Effector memory CD4-positive, alpha-beta T cell (primary cell): Measurements from ENCODE around the gene PKIB.

Experiments
- DNase-seq, 3 donors: peaks; one replicate each; pipeline ENCODE4 v3.0.0-alpha.2; 2020
- H3K27ac ChIP-seq: 2 replicates; pipeline ENCODE4 v1.7.0; 2013; ENCODE audit warnings: mild to moderate bottlenecking, low read length, moderate library complexity; ENCODE audit not compliant: insufficient read depth, poor library complexity, severe bottlenecking
- H3K27me3 ChIP-seq: replicated peaks from 2 replicates; pipeline ENCODE4 v1.7.0; 2013; ENCODE audit warnings: mild to moderate bottlenecking, low read length; ENCODE audit not compliant: insufficient read depth, control insufficient read depth, poor library complexity, severe bottlenecking
- H3K36me3 ChIP-seq: 2 replicates; pipeline ENCODE4 v1.7.0; 2013; ENCODE audit warnings: mild to moderate bottlenecking, low read length, moderate library complexity; ENCODE audit not compliant: control insufficient read depth, insufficient read depth
- H3K4me1 ChIP-seq: 2 replicates; pipeline ENCODE4 v1.7.0; 2013; ENCODE audit warnings: low read length, mild to moderate bottlenecking; ENCODE audit not compliant: control insufficient read depth, insufficient read depth, poor library complexity, severe bottlenecking
- H3K4me3 ChIP-seq: 2 replicates; pipeline ENCODE4 v1.7.0; 2013; ENCODE audit warnings: low read length, low read depth, mild to moderate bottlenecking; ENCODE audit not compliant: insufficient read depth, poor library complexity, severe bottlenecking
- H3K9me3 ChIP-seq: 2 replicates; pipeline ENCODE4 v1.7.0; 2013; ENCODE audit warnings: mild to moderate bottlenecking, low read length, moderate library complexity; ENCODE audit not compliant: control insufficient read depth

Gene PKIB

DNA sequence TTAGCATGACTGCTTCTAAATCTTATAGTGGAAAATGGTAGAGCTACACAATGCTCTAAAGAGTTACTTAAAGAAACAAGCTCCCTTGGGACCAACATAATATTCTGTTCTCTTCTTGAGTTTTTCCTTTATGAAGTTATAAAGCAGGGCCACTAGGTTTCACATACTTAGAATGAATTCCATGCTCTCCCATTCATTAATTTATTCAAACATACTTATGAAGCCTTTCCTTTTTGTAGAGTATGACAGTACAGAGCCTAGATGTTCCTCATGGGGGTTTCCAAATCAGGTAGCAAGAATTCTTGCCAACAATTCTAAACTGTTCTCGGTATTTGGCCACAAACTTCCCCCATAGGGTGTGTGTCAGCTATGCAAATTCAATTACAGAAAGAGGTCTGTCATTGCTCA lies 148.7 kb downstream of the PKIB start:
- H3K4me1 ChIP-seq: no peaks in the 10 kb centered on the region
- DNase-seq: no peak
- no peak overlapping the region for H3K4me3 ChIP-seq
- no peak overlapping the region for H3K27ac ChIP-seq
- H3K36me3 ChIP-seq: no peaks in the 10 kb centered on the region
- no peaks in the 10 kb centered on the region for H3K9me3 ChIP-seq
- H3K27me3 ChIP-seq: no peaks in the 10 kb centered on the region

DNA sequence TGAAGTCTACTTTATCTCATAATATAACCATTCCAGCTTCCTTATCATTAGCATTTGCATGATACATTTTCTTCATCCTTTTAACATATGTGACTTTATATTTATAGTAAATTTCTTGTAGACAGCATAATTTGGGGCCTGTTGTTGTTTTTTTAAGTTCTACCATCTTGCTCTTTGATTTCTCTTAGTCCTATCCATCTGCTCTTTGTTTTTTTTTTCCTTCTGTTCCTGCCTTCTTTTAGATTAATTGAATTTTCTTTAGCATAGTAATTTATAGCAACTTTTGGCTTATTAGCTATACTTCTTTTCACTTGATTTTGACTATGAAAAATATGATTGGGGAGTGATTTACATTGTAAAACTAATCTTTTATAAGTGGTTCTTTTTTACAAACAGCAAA lies 150.1 kb downstream of the PKIB start:
- Histone ChIP-seq H3K36me3 (no peaks in the 10 kb centered on the region), H3K4me1 (no peaks in the 10 kb centered on the region), H3K27ac (no peak overlapping the region), H3K9me3 (no peaks in the 10 kb centered on the region), H3K4me3 (no peak overlapping the region), H3K27me3 (no peaks in the 10 kb centered on the region)
- DNase-seq: no peak

DNA sequence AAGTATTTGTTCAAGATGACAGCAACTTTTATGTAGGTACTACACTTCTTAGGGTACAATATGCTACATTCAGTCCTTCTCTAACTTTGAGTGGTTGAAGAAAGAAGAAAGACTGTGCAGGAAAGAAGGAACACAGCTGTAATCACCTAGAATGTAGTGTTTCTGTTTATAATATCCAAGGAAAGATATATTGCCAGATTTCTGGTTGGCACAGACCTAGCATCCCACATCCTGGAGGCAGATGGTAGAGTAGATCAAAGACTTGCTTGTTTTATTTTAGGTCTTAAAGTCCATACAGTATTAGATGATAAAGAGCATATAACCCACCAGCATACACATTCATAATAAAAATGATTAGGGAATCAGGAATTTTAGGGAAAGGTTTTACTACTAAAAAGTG lies 156.1 kb downstream of the PKIB start:
- H3K27ac ChIP-seq: no peak overlapping the region
- no peak overlapping the region for H3K4me3 ChIP-seq
- no peak for DNase-seq
- no peaks in the 10 kb centered on the region for H3K27me3 ChIP-seq
- H3K36me3 ChIP-seq: no peaks in the 10 kb centered on the region
- no peaks in the 10 kb centered on the region for H3K4me1 ChIP-seq
- no peaks in the 10 kb centered on the region for H3K9me3 ChIP-seq

DNA sequence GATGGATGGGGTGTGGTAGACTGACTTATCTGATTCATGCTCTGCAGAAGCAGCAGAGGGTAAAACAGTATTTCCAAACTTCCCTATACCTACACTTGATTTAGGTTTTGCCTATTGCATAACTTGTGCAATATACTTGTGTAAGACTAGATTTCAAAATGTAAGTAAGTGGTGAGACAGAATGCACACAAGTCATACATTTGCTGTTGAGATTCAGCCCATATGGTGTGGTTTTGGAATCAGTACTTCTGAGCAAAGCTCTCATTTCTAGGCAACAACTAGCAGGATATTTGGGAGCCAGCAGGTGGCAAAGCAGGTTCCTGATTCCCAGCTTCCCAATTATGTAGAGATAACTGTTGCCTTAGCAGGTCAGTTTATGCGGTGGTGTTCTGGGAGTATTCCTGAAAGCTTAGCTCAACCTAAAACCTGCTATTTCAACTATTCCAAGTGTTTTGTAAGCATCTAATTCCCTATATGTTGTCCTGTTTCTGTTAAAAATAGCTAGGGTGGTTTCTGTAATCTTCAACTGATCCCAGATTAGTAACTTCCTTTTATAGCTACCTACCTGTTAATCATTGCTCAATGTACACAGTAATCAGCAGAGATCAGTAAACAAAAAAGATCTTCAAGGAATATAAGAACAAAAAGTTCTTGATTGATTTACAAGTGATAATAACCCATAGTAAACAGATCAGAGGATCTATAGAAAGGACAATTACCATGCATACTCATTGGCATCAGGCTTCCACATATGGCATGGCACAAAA lies 160.8 kb downstream of the PKIB start:
- H3K27ac ChIP-seq: no peak overlapping the region

DNA sequence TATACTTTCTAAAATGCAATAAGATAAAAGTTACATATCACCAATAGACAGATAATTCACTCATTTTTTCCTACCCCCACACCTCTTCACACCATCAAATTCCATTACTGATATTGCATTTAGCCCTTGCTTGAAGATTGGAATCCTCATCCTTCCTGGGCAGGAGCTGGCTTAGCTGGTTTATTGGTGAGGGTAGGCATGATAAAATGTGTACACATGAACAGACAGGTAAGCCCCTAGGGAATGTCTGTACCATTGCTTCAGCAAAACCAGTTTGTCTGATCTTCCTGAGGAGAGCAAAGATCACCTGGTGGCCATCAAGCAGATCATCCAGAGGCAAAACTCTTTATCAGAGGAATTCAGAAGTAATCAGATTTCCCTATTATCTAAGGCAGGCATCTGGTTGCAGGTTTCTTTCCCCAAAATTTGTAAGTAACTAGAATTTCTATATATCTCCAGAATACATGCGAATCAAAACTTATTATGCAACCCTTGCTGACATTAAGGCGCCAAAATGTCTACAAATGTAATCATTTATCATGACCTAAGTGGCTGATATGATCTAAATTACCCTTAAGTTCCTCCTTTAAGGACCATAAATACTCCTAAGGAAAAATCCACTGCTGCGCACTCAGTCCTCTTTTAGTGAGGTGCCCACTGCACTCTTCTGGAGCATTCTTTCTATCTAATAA lies 162.7 kb downstream of the PKIB start:
- Histone ChIP-seq H3K27me3 (no peaks in the 10 kb centered on the region), H3K9me3 (no peaks in the 10 kb centered on the region), H3K36me3 (no peaks in the 10 kb centered on the region), H3K27ac (no peak overlapping the region), H3K4me1 (no peaks in the 10 kb centered on the region), H3K4me3 (no peak overlapping the region)
- no peak for DNase-seq

More for the DNA sequence above, 160.8 kb downstream of the PKIB start:
- H3K4me1 ChIP-seq: no peaks in the 10 kb centered on the region
- no peak overlapping the region for H3K4me3 ChIP-seq
- no peaks in the 10 kb centered on the region for H3K9me3 ChIP-seq
- no peaks in the 10 kb centered on the region for H3K27me3 ChIP-seq
- DNase-seq: no peak
- no peaks in the 10 kb centered on the region for H3K36me3 ChIP-seq
